ENCODE data around the gene CFAP97D2. TPM values are rescaled to one million over a fixed set of nuclear protein-coding genes. Genes with fewer than 3 reads are reported as not detected.
"Not testable (repeated sequence)": the region's sequence is repeated elsewhere in the genome, so short reads cannot be mapped to it uniquely, and the experiment has no call there.

Gene CFAP97D2
- not detected for polyA plus RNA-seq (2013, experiment 1 of 4)
- not detected for polyA plus RNA-seq (2013, experiment 2 of 4)
- not detected for polyA plus RNA-seq (2013, experiment 3 of 4)
- not detected for polyA plus RNA-seq (2013, experiment 4 of 4)

- Histone ChIP-seq H3K27me3 (ENCODE audit: control insufficient read depth, insufficient read depth, low read length, poor library complexity, severe bottlenecking) (no peaks in the 10 kb centered on the region), H3K36me3 (ENCODE audit: control insufficient read depth, insufficient read depth, low read length) (no peaks in the 10 kb centered on the region), H3K4me3 (ENCODE audit: insufficient read depth, low read depth, low read length) (no peak within 1 kb of the TSS), H3K4me1 (ENCODE audit: control insufficient read depth, insufficient read depth, low read length) (no peaks in the 10 kb centered on the region), H3K27ac (ENCODE audit: insufficient read depth, low read depth, low read length, poor library complexity, severe bottlenecking) (no peak within 1 kb of the TSS), H3K9me3 (ENCODE audit: control insufficient read depth, low read length) (no peaks in the 10 kb centered on the region)
- 76 to 77% methylated on average over 13 of the region's 13 CpGs for WGBS, 2 experiments
Measured at GRCh38 chr13:114179087-114179658, at the start of gene CFAP97D2. Gene CFAP97D2 (plus strand): TSS chr13:114179257. CDS start chr13:114179331, 74 bp downstream.

GRCh38 chr13:114129649-114130062 is 49.4 kb upstream of the CFAP97D2 start:
- Histone ChIP-seq H3K4me3 (ENCODE audit: insufficient read depth, low read depth, low read length) (no peak overlapping the region), H3K4me1 (ENCODE audit: control insufficient read depth, insufficient read depth, low read length) (peaks cover 40% of the 10 kb centered on the region), H3K27ac (ENCODE audit: insufficient read depth, low read depth, low read length, poor library complexity, severe bottlenecking) (no peak overlapping the region)

GRCh38 chr13:114130131-114130836 is 48.8 kb upstream of the CFAP97D2 start:
- H3K27ac ChIP-seq (ENCODE audit: insufficient read depth, low read depth, low read length, poor library complexity, severe bottlenecking), result no peak overlapping the region
- H3K4me3 ChIP-seq (ENCODE audit: insufficient read depth, low read depth, low read length), result peak overlapping the region; percentile 61
- no peaks in the 10 kb centered on the region for H3K36me3 ChIP-seq (ENCODE audit: control insufficient read depth, insufficient read depth, low read length)
- peaks cover 26% of the 10 kb centered on the region for H3K27me3 ChIP-seq (ENCODE audit: control insufficient read depth, insufficient read depth, low read length, poor library complexity, severe bottlenecking)
- H3K4me1 ChIP-seq (ENCODE audit: control insufficient read depth, insufficient read depth, low read length), result peaks cover 46% of the 10 kb centered on the region
- 60 to 64% methylated on average over 18 of the region's 18 CpGs for WGBS, 2 experiments
- no peaks in the 10 kb centered on the region for H3K9me3 ChIP-seq (ENCODE audit: control insufficient read depth, low read length)

More at GRCh38 chr13:114129649-114130062, 49.4 kb upstream of the CFAP97D2 start:
- no peaks in the 10 kb centered on the region for H3K9me3 ChIP-seq (ENCODE audit: control insufficient read depth, low read length)
- H3K36me3 ChIP-seq (ENCODE audit: control insufficient read depth, insufficient read depth, low read length), result no peaks in the 10 kb centered on the region
- H3K27me3 ChIP-seq (ENCODE audit: control insufficient read depth, insufficient read depth, low read length, poor library complexity, severe bottlenecking), result peaks cover 26% of the 10 kb centered on the region
- 84% methylated on average over 9 of the region's 9 CpGs for WGBS, 2 experiments

GRCh38 chr13:114130837-114131582 is 48.0 kb upstream of the CFAP97D2 start:
- Histone ChIP-seq H3K4me1 (ENCODE audit: control insufficient read depth, insufficient read depth, low read length) (peaks cover 47% of the 10 kb centered on the region), H3K27me3 (ENCODE audit: control insufficient read depth, insufficient read depth, low read length, poor library complexity, severe bottlenecking) (peaks cover 26% of the 10 kb centered on the region), H3K9me3 (ENCODE audit: control insufficient read depth, low read length) (no peaks in the 10 kb centered on the region), H3K4me3 (ENCODE audit: insufficient read depth, low read depth, low read length) (peak overlapping the region; percentile 61), H3K27ac (ENCODE audit: insufficient read depth, low read depth, low read length, poor library complexity, severe bottlenecking) (no peak overlapping the region), H3K36me3 (ENCODE audit: control insufficient read depth, insufficient read depth, low read length) (no peaks in the 10 kb centered on the region)
- 8 to 9% methylated on average over 30 of the region's 30 CpGs for WGBS, 2 experiments

- H3K4me3 ChIP-seq (ENCODE audit: insufficient read depth, low read depth, low read length), result peak overlapping the region; percentile 61
- H3K27me3 ChIP-seq (ENCODE audit: control insufficient read depth, insufficient read depth, low read length, poor library complexity, severe bottlenecking), result peaks cover 26% of the 10 kb centered on the region
- H3K9me3 ChIP-seq (ENCODE audit: control insufficient read depth, low read length), result no peaks in the 10 kb centered on the region
- no peaks in the 10 kb centered on the region for H3K36me3 ChIP-seq (ENCODE audit: control insufficient read depth, insufficient read depth, low read length)
- WGBS, 2 experiments, result 1% methylated on average over 95 of the region's 95 CpGs
- H3K4me1 ChIP-seq (ENCODE audit: control insufficient read depth, insufficient read depth, low read length), result peaks cover 47% of the 10 kb centered on the region
- H3K27ac ChIP-seq (ENCODE audit: insufficient read depth, low read depth, low read length, poor library complexity, severe bottlenecking), result no peak overlapping the region
Measured at GRCh38 chr13:114131583-114132418, 47.3 kb upstream of the CFAP97D2 start.

GRCh38 chr13:114132419-114133121 is 46.5 kb upstream of the CFAP97D2 start, which contains the start of gene RASA3:
Gene RASA3 (minus strand): TSS chr13:114132623. CDS start chr13:114132489, 134 bp downstream.
- Histone ChIP-seq H3K9me3 (ENCODE audit: control insufficient read depth, low read length) (no peaks in the 10 kb centered on the region), H3K4me1 (ENCODE audit: control insufficient read depth, insufficient read depth, low read length) (peaks cover 43% of the 10 kb centered on the region), H3K36me3 (ENCODE audit: control insufficient read depth, insufficient read depth, low read length) (no peaks in the 10 kb centered on the region), H3K27ac (ENCODE audit: insufficient read depth, low read depth, low read length, poor library complexity, severe bottlenecking) (no peak within 1 kb of the TSS), H3K4me3 (ENCODE audit: insufficient read depth, low read depth, low read length) (peak within 1 kb of the TSS; percentile 61), H3K27me3 (ENCODE audit: control insufficient read depth, insufficient read depth, low read length, poor library complexity, severe bottlenecking) (peaks cover 26% of the 10 kb centered on the region)
- 1% methylated on average over 80 of the region's 81 CpGs for WGBS, 2 experiments

- H3K36me3 ChIP-seq (ENCODE audit: control insufficient read depth, insufficient read depth, low read length); H3K27ac ChIP-seq (ENCODE audit: insufficient read depth, low read depth, low read length, poor library complexity, severe bottlenecking); H3K9me3 ChIP-seq (ENCODE audit: control insufficient read depth, low read length); H3K4me3 ChIP-seq (ENCODE audit: insufficient read depth, low read depth, low read length): not testable (repeated sequence)
- 67% methylated on average over 4 of the region's 9 CpGs; no CpG with 5 or more reads in 1 of the 2 experiments for WGBS, 2 experiments
- Histone ChIP-seq H3K4me1 (ENCODE audit: control insufficient read depth, insufficient read depth, low read length) (peaks cover 43% of the 10 kb centered on the region), H3K27me3 (ENCODE audit: control insufficient read depth, insufficient read depth, low read length, poor library complexity, severe bottlenecking) (peaks cover 26% of the 10 kb centered on the region)
Measured at GRCh38 chr13:114133126-114133525, 45.9 kb upstream of the CFAP97D2 start.

GRCh38 chr13:114133552-114133951 is 45.5 kb upstream of the CFAP97D2 start:
- Histone ChIP-seq H3K4me1 (ENCODE audit: control insufficient read depth, insufficient read depth, low read length) (peaks cover 43% of the 10 kb centered on the region), H3K27me3 (ENCODE audit: control insufficient read depth, insufficient read depth, low read length, poor library complexity, severe bottlenecking) (peaks cover 26% of the 10 kb centered on the region)
- WGBS, 2 experiments, result 88 to 94% methylated on average over 2 to 3 of the region's 7 CpGs
- not testable (repeated sequence) for H3K4me3 ChIP-seq (ENCODE audit: insufficient read depth, low read depth, low read length); H3K27ac ChIP-seq (ENCODE audit: insufficient read depth, low read depth, low read length, poor library complexity, severe bottlenecking); H3K9me3 ChIP-seq (ENCODE audit: control insufficient read depth, low read length); H3K36me3 ChIP-seq (ENCODE audit: control insufficient read depth, insufficient read depth, low read length)

All from ectodermal cell (in vitro differentiated cells).